GM18861 (cell line): ENCODE results near the gene GMEB2.
"Not testable (repeated sequence)": the region's sequence is repeated elsewhere in the genome, so short reads cannot be mapped to it uniquely, and the experiment has no call there.

Source experiments
- ATAC-seq: cut with Tn5 transposase; IDR thresholded peaks from one replicate; pipeline ENCODE4 v1.9.1; 2021; ENCODE audit not compliant: unreplicated experiment

The GMEB2 gene

GRCh38 chr20:63626424-63627128 lies at the start of gene GMEB2:
Gene GMEB2, minus strand, starts transcription at chr20:63627101. Its CDS starts 7,704 bp downstream, at chr20:63619397.
- peak; percentile 27 for ATAC-seq

- ATAC-seq = no peak
Observed at GRCh38 chr20:63675681-63676368, 48.9 kb upstream of the GMEB2 start.

- no peak for ATAC-seq
Observed at GRCh38 chr20:63673951-63674350, 47.0 kb upstream of the GMEB2 start.

GRCh38 chr20:63672666-63673065 lies 45.8 kb upstream of the GMEB2 start:
- ATAC-seq = no peak

- ATAC-seq = not testable (repeated sequence)
Observed at GRCh38 chr20:63671695-63672094, 44.8 kb upstream of the GMEB2 start.

- no peak for ATAC-seq
Observed at GRCh38 chr20:63668351-63668750, 41.5 kb upstream of the GMEB2 start.

GRCh38 chr20:63667858-63668257 lies 41.0 kb upstream of the GMEB2 start:
- no peak for ATAC-seq

GRCh38 chr20:63665708-63666107 lies 38.8 kb upstream of the GMEB2 start:
- no peak for ATAC-seq

- no peak for ATAC-seq
Observed at GRCh38 chr20:63664861-63665594, 38.1 kb upstream of the GMEB2 start.

GRCh38 chr20:63664143-63664851 lies 37.4 kb upstream of the GMEB2 start:
- no peak for ATAC-seq

GRCh38 chr20:63663332-63664066 lies 36.6 kb upstream of the GMEB2 start:
- ATAC-seq = no peak

GRCh38 chr20:63662813-63663189 lies 35.9 kb upstream of the GMEB2 start:
- ATAC-seq = no peak

GRCh38 chr20:63661959-63662812 lies 35.3 kb upstream of the GMEB2 start:
- no peak for ATAC-seq

- no peak for ATAC-seq
Observed at GRCh38 chr20:63661108-63661507, 34.2 kb upstream of the GMEB2 start.

GRCh38 chr20:63660622-63661021 lies 33.7 kb upstream of the GMEB2 start:
- ATAC-seq = no peak

- ATAC-seq = not testable (repeated sequence)
Observed at GRCh38 chr20:63660174-63660573, 33.3 kb upstream of the GMEB2 start.

GRCh38 chr20:63659370-63659769 lies 32.5 kb upstream of the GMEB2 start:
- ATAC-seq = no peak

GRCh38 chr20:63658749-63659187 lies 31.9 kb upstream of the GMEB2 start:
- no peak for ATAC-seq

- peak; percentile 58 for ATAC-seq
Observed at GRCh38 chr20:63657937-63658748, 31.2 kb upstream of the GMEB2 start, which contains the start of gene RTEL1. Gene RTEL1, plus strand, starts transcription at chr20:63658312. Its CDS starts 1,091 bp downstream, at chr20:63659403.
